Measurements from ENCODE around the gene GSC.

- no peak for TF ChIP-seq CTCF (conservative IDR thresholded peaks at IDR 0.05; ENCODE audit: low read depth in 2 of 2)
- TF ChIP-seq POLR2AphosphoS5 (IDR thresholded peaks at IDR 0.05; ENCODE audit: low read depth): no peak
- TF ChIP-seq ZNF114 (CRISPR knock-in tag; IDR thresholded peaks at IDR 0.05): no peak
- TF ChIP-seq EZH2 (IDR thresholded peaks at IDR 0.05; ENCODE audit: low read depth, unreplicated experiment): no peak
- TF ChIP-seq EZH2phosphoT487 (IDR thresholded peaks at IDR 0.05; ENCODE audit: unreplicated experiment): no peak
- TF ChIP-seq REST (IDR thresholded peaks at IDR 0.05; ENCODE audit: unreplicated experiment): peak; percentile 13
- TF ChIP-seq ZNF331 (CRISPR knock-in tag; IDR thresholded peaks at IDR 0.05; ENCODE audit: low read depth): no peak
- no peak for TF ChIP-seq NANOG (IDR thresholded peaks at IDR 0.05; ENCODE audit: borderline replicate concordance)
- no peak for TF ChIP-seq JUNB (IDR thresholded peaks at IDR 0.05; ENCODE audit: unreplicated experiment)
- no peak for TF ChIP-seq CREB1 (CRISPR knock-in tag; IDR thresholded peaks at IDR 0.05; ENCODE audit: low read depth)
- no peak for TF ChIP-seq ETS1 (IDR thresholded peaks at IDR 0.05)
- TF ChIP-seq STAT1 (IDR thresholded peaks at IDR 0.05; ENCODE audit: unreplicated experiment): no peak
These were observed 5.4 kb upstream of the GSC start for GRCh38 chr14:94775091-94775870.
